Right atrium auricular region (tissue), 2 donors: ENCODE data around the gene CACNA2D3. TPM values are rescaled to one million over a fixed set of nuclear protein-coding genes. Genes with fewer than 3 reads are reported as not detected.

Source experiments
- DNase-seq: peaks from one replicate; pipeline ENCODE4 v3.0.0-alpha.2; 2019; ENCODE audit warnings: low spot score
- H3K27ac ChIP-seq, 2 donors: fragments of 200-600 bp; sonication (generic); 1 replicate in 1 of 2; 2 replicates in 1 of 2; pipeline ENCODE4 v1.5.1; 2016 to 2019
- H3K27me3 ChIP-seq, 2 donors: fragments of 200-600 bp; sonication (generic); one replicate each; pipeline versions ENCODE4 v1.5.1 to v1.6.0; 2017 to 2019
- H3K36me3 ChIP-seq: fragments of 200-600 bp; sonication (generic); one replicate; pipeline ENCODE4 v1.5.1; 2016
- H3K4me1 ChIP-seq, 2 donors: fragments of 200-600 bp; sonication (generic); one replicate each; pipeline versions ENCODE4 v1.5.1 to v1.6.0; 2017 to 2019
- H3K4me3 ChIP-seq, 2 donors: fragments of 200-600 bp; sonication (generic); 1 replicate in 1 of 2; 2 replicates in 1 of 2; pipeline ENCODE4 v1.5.1; 2017 to 2019; ENCODE audit warnings: mild to moderate bottlenecking in 1 of 2, moderate library complexity in 1 of 2
- H3K9me3 ChIP-seq, 2 donors: fragments of 200-600 bp; sonication (generic); one replicate each; pipeline ENCODE4 v1.5.1; 2019
- total RNA-seq, 2 donors: library from RNA; depleted of rRNA; stranded (reverse); fragments of >200 nt; gene quantifications; one replicate each; pipeline ENCODE4 v1.1.0, GENCODE V29; 2016
- TF ChIP-seq, protein P1 (sequence below), 2 donors: fragments of 200-600 bp; sonication (generic); IDR thresholded peaks; one replicate each; pipeline ENCODE4 v1.5.1; 2019; ENCODE audit warnings: antibody characterized with exemption in 2 of 2

The CACNA2D3 gene
- total RNA-seq, 2 donors from 2014 or later = 10.9 to 17.2 TPM

DNA sequence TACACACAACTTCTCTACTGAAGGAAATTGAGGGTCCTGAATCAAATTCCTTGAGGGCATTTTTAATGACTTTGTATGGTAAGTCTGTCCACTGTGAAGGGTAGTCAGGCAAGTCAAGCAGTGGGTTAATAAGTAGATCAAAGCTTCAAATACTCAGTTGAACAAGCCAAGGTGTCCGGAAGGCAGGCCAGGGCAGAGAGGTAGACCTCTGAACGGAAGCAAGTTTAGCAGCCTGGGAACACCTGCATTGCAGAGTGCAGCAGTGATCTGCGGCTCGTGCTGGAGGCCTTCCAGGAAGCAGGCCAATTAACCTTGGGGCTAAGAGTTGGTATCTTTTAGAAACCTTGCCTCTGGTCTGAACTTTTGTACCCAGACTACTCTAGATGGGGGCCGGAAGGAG, 661.7 kb downstream of the CACNA2D3 start:
- H3K36me3 ChIP-seq = no peaks in the 10 kb centered on the region
- H3K9me3 ChIP-seq = peaks cover 0 to 10% of the 10 kb centered on the region in 2 donors
- H3K27ac ChIP-seq = no peak overlapping the region
- H3K4me1 ChIP-seq = no peaks in the 10 kb centered on the region
- TF ChIP-seq, protein P1, sequence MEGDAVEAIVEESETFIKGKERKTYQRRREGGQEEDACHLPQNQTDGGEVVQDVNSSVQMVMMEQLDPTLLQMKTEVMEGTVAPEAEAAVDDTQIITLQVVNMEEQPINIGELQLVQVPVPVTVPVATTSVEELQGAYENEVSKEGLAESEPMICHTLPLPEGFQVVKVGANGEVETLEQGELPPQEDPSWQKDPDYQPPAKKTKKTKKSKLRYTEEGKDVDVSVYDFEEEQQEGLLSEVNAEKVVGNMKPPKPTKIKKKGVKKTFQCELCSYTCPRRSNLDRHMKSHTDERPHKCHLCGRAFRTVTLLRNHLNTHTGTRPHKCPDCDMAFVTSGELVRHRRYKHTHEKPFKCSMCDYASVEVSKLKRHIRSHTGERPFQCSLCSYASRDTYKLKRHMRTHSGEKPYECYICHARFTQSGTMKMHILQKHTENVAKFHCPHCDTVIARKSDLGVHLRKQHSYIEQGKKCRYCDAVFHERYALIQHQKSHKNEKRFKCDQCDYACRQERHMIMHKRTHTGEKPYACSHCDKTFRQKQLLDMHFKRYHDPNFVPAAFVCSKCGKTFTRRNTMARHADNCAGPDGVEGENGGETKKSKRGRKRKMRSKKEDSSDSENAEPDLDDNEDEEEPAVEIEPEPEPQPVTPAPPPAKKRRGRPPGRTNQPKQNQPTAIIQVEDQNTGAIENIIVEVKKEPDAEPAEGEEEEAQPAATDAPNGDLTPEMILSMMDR (IDR thresholded peaks at IDR 0.05) = no peak
- no peak overlapping the region for H3K4me3 ChIP-seq
- H3K27me3 ChIP-seq = no peaks in the 10 kb centered on the region
- DNase-seq = no peak

DNA sequence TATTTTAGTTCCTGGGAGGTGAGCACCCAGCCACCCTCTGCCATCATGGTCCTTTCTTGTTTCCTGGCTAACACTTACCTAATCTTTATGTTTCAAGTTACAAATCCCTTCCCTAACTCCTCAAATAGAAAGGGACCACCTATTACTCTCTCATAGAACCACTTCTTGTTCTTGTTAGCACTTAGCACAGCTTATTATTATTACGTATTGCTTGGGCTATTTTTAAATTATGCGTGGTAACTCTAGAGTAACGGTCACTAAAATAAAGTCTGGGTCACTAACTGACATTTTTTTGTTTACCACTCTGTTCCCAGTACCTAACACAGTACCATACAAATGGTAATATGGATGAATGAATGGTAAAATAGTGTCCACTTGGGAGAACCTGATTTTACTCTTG, 663.6 kb downstream of the CACNA2D3 start:
- H3K9me3 ChIP-seq = peaks cover 0 to 10% of the 10 kb centered on the region in 2 donors
- H3K27ac ChIP-seq = no peak overlapping the region
- H3K36me3 ChIP-seq = no peaks in the 10 kb centered on the region
- TF ChIP-seq, protein P1 (IDR thresholded peaks at IDR 0.05) = no peak
- no peaks in the 10 kb centered on the region for H3K27me3 ChIP-seq
- H3K4me3 ChIP-seq = no peak overlapping the region
- H3K4me1 ChIP-seq = no peaks in the 10 kb centered on the region
- no peak for DNase-seq

DNA sequence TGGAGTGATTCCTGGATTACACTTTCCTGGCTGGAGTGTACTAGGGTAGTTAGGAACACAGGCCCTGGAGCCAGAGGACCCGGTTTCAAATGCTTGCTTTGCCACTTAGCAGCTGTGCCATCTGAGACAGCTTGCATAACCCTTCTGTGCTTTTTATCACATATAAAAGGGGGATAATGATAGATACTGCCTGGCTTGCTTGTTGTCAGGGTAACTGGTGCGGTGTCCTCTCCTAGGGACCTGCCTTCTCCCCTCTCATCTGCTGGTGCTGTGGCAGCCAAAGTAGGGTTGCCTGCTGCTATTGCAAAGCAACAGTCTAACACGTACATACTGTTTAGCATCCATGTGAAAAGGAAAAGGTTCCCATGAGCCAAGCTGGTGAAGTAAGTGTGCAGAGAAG, 667.7 kb downstream of the CACNA2D3 start:
- no peak overlapping the region for H3K4me3 ChIP-seq
- H3K27ac ChIP-seq = no peak overlapping the region
- TF ChIP-seq, protein P1 (IDR thresholded peaks at IDR 0.05) = no peak
- H3K36me3 ChIP-seq = no peaks in the 10 kb centered on the region
- no peaks in the 10 kb centered on the region for H3K27me3 ChIP-seq
- peaks cover 0 to 10% of the 10 kb centered on the region in 2 donors for H3K9me3 ChIP-seq
- DNase-seq = no peak
- no peaks in the 10 kb centered on the region for H3K4me1 ChIP-seq

DNA sequence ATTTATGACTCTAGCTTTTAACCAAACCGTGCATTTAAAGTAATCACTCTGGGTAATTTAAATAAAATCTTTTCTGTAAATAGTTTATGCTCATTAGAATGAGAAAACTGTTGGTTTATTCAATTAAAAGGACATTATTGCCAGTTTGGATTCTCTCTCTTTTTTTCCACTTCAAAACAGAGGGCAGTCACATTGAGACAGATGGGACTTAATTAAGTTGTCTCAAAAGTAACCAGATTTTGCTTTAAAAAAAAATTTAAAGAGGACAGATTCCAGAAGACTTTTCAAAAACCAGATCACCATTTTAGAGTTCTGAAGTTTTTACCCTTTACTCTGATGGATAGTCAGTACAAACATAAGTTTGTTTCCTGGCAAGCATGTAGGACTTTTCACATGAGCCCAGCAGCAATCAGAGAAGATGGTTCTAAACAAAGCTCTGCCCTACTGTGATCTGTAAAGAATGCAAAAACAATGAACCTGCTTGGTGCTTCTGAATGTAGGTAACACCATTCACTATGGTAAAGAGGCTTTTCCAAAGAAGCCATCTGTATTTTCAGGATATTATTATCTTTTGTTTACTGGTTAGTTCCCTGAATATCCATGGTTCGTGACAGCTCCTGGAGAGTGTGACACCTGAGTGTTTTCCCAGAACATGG, 669.3 kb downstream of the CACNA2D3 start:
- Histone ChIP-seq H3K27ac (no peak overlapping the region), H3K4me1 (no peaks in the 10 kb centered on the region), H3K36me3 (no peaks in the 10 kb centered on the region), H3K27me3 (no peaks in the 10 kb centered on the region), H3K9me3 (peaks cover 0 to 10% of the 10 kb centered on the region in 2 donors), H3K4me3 (no peak overlapping the region)
- no peak for DNase-seq
- TF ChIP-seq, protein P1 (IDR thresholded peaks at IDR 0.05) = no peak

DNA sequence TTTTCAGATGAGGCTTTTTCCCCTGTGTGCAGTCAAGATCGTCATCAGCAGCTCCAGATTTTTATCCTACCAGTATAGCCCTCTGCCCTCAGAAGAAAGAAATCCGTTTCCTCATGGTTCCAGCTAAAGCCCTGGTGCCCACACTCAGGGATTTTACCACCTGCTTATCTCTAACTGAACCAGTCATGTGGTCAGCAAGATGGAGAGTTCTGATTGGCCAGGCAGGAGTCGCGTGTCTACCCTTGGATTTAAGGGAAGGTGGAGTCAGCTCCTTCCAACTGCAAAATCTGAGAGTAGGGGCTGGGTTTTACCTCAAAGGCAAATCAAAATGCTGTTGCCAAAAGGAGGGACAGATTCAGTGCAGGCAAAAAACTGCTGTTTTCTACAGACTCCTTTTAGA, 670.2 kb downstream of the CACNA2D3 start:
- TF ChIP-seq, protein P1 (IDR thresholded peaks at IDR 0.05) = no peak
- no peak overlapping the region for H3K4me3 ChIP-seq
- DNase-seq = no peak

DNA sequence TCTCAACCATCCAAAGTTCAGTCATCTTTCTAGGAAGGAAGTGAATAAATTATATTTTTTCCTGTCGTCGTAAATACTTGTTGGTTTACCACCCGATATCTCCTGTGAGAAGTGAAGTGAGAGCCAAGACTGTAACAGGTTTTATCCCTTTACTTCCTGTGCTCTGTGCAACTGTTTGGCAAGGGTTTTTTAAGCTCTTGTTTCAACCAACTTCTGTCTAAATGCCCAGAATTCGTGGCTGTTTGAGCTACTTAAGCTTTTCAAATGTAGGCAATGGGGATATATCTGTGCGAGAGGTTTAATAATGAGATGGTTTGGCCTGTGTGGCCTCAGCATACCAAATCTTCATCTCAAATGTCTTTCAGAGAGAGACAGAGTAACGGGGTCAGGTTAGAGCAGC, 670.8 kb downstream of the CACNA2D3 start:
- Histone ChIP-seq H3K4me1 (no peaks in the 10 kb centered on the region), H3K27me3 (no peaks in the 10 kb centered on the region), H3K4me3 (no peak overlapping the region), H3K9me3 (no peaks in the 10 kb centered on the region), H3K27ac (no peak overlapping the region), H3K36me3 (no peaks in the 10 kb centered on the region)
- TF ChIP-seq, protein P1 (IDR thresholded peaks at IDR 0.05) = no peak
- no peak for DNase-seq

More for the DNA sequence above, 670.2 kb downstream of the CACNA2D3 start:
- H3K9me3 ChIP-seq = peaks cover 0 to 4% of the 10 kb centered on the region in 2 donors
- H3K36me3 ChIP-seq = no peaks in the 10 kb centered on the region
- H3K27me3 ChIP-seq = no peaks in the 10 kb centered on the region
- H3K4me1 ChIP-seq = no peaks in the 10 kb centered on the region
- H3K27ac ChIP-seq = no peak overlapping the region
